Stimulated activated CD4-positive, alpha-beta T cell treated with anti-CD3 and anti-CD28 coated beads, Interleukin-15, amount 100 ng/mL, for 48 hours (primary cell): ENCODE results near the gene LTF.
"Not testable (repeated sequence)": the region's sequence is repeated elsewhere in the genome, so short reads cannot be mapped to it uniquely, and the experiment has no call there.

Experiments
- DNase-seq, 2 donors: peaks; one replicate each; pipeline ENCODE4 v3.0.0-alpha.2; 2020; ENCODE audit warnings: low read depth in 2 of 2

LTF gene

GRCh38 chr3:46416125-46416810 lies 48.4 kb downstream of the LTF start:
- no peak for DNase-seq

- no peak for DNase-seq
Measured at GRCh38 chr3:46414739-46415138, 50.0 kb downstream of the LTF start.

- no peak for DNase-seq
Measured at GRCh38 chr3:46413951-46414350, 50.8 kb downstream of the LTF start.

- no peak for DNase-seq
Measured at GRCh38 chr3:46412786-46413298, 51.9 kb downstream of the LTF start.

- DNase-seq: no peak
Measured at GRCh38 chr3:46411271-46411670, 53.4 kb downstream of the LTF start.

- no peak for DNase-seq
Measured at GRCh38 chr3:46410669-46411068, 54.0 kb downstream of the LTF start.

GRCh38 chr3:46409739-46410489 lies 54.8 kb downstream of the LTF start:
- no peak for DNase-seq

- no peak for DNase-seq
Measured at GRCh38 chr3:46408853-46409252, 55.9 kb downstream of the LTF start.

GRCh38 chr3:46407970-46408369 lies 56.7 kb downstream of the LTF start:
- no peak for DNase-seq

- peak; percentile 16 to 22 for DNase-seq
Measured at GRCh38 chr3:46406788-46407611, 57.7 kb downstream of the LTF start, which contains the start of the genes CCR5AS and CCRL2. TSS of gene CCR5AS (minus strand) at chr3:46407066. TSS of gene CCRL2 (plus strand) at chr3:46407259. CDS start at chr3:46408080, 821 bp downstream.

- no peak for DNase-seq
Measured at GRCh38 chr3:46406443-46406787, 58.3 kb downstream of the LTF start.

- DNase-seq: no peak
Measured at GRCh38 chr3:46405301-46406019, 59.2 kb downstream of the LTF start.

GRCh38 chr3:46402902-46403301 lies 61.8 kb downstream of the LTF start:
- DNase-seq: not testable (repeated sequence)

- DNase-seq: no peak
Measured at GRCh38 chr3:46401579-46401978, 63.1 kb downstream of the LTF start.

- DNase-seq: no peak
Measured at GRCh38 chr3:46400846-46401245, 63.9 kb downstream of the LTF start.

- no peak for DNase-seq
Measured at GRCh38 chr3:46400000-46400734, 64.5 kb downstream of the LTF start.

- no peak for DNase-seq
Measured at GRCh38 chr3:46399557-46399956, 65.1 kb downstream of the LTF start.

GRCh38 chr3:46399098-46399497 lies 65.6 kb downstream of the LTF start:
- DNase-seq: no peak

GRCh38 chr3:46398186-46398955 lies 66.3 kb downstream of the LTF start:
- no peak for DNase-seq

- DNase-seq: no peak
Measured at GRCh38 chr3:46397111-46397510, 67.6 kb downstream of the LTF start.
